ENCODE results near the gene TRIM45.

DNA sequence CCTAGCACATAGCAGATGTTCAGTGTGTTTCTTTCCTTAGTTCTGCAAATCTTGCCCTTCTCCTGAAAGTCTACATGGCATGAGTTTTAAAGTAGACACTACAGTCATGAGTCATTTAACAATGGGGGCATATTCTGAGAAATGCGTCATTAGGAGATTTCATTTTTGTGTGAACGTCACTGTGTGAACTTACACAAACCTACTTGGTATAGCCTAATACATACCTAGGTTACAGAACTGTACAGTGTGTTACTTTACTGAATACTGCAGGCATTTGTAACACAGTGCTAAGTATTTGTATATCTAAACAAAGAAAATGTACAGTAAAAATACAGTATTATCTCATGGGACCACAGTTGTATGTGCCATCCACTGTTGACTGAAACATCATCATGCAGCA lies 51.4 kb downstream of the TRIM45 start:
- no peak for TF ChIP-seq EP300 (IDR thresholded peaks at IDR 0.05; ENCODE audit: borderline replicate concordance)
- no peak for TF ChIP-seq YY1 (IDR thresholded peaks at IDR 0.05; ENCODE audit: low read depth)
- no peak for TF ChIP-seq TAF1 (IDR thresholded peaks at IDR 0.05; ENCODE audit: low read depth)
- TF ChIP-seq CREB1 (IDR thresholded peaks at IDR 0.05; ENCODE audit: low read depth) = no peak
